ENCODE measurements around the gene PRF1.
"Not testable (repeated sequence)": the region's sequence is repeated elsewhere in the genome, so short reads cannot be mapped to it uniquely, and the experiment has no call there.

The PRF1 gene

GRCh38 chr10:70616761-70617160, 14.2 kb upstream of the PRF1 start:
- no peak for DNase-seq

GRCh38 chr10:70615784-70616522, 13.4 kb upstream of the PRF1 start:
- no peak for DNase-seq

DNA sequence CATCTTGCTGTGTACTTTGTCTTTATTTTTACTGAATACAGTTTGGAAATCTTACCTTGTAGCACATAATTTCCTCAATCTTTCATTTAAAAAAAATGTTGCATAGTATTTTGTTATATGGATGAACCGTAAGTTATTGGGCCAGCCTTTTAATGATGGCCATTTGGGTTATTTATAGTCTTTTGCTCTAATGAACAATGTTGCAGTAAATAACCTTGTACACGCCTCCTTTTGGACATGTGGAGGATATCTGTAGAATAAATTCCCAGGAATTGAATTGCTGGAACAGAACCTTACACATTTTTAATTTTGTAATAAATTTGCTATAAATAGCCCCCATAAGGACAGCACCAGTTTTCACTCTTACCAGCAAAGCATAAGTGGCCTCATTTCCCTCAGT, 12.7 kb upstream of the PRF1 start:
- DNase-seq, result no peak

DNA sequence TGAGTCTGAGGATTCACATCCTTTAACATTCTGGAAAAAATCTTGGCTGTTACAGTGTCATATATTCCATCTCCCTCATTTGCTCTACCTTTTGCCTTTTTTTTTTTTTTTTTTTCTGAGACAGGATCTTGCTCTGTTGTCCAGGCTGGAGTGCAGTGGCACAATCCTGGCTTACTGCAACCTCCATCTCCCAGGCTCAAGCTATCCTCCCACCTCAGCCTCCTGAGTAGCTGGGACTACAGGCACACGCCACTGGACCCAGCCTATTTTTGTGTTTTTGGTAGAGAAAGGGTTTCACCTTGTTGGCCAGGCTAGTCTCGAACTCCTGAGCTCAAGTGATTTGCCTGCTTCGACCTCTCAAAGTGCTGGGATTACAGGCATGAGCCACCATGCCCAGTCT, 11.8 kb upstream of the PRF1 start:
- DNase-seq, result not testable (repeated sequence)

GRCh38 chr10:70613941-70614340, 11.4 kb upstream of the PRF1 start:
- DNase-seq, result no peak

DNA sequence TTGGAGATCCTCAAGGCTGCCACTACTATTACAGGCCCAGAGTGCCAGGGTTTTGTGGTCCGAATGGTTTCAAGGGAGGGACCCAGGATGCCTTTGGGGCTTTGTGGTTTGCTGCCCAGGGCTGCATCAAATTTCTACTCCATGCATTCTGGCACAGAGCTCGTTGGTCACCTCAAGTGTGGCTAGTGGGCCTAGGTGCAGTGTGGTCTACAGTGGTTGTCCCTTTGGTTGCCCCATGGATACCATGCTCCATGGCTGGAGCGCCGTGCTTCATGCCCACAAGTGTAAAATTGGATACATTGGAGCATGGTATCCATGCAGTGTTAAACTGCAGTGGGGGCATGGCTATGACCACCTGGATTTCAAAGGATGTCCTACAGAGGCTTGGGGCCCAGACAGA, 5.4 kb upstream of the PRF1 start:
- no peak for DNase-seq

GRCh38 chr10:70605161-70605560, 2.6 kb upstream of the PRF1 start:
- no peak for DNase-seq

DNA sequence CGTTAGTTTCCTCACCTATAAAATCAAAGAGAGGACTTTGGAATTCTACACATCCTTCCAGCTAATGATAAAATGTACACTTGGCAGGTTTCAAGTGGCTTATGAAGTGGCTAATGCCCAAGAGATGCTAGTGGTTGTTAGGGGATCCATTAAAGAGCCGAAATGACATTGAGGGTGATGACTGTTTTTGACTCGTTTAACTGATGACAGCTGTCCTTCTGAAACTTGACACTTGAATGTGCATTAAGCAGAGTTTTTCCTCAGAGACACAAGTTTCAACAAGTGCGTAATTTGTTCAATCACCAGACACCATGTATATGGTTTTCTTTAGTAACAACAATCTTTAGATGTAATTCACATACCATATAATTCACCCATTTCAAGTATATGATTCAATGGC, 1.6 kb upstream of the PRF1 start:
- DNase-seq, result no peak

- DNase-seq, result no peak
Measured at GRCh38 chr10:70603449-70603801, 884 bp upstream of the PRF1 start.

DNA sequence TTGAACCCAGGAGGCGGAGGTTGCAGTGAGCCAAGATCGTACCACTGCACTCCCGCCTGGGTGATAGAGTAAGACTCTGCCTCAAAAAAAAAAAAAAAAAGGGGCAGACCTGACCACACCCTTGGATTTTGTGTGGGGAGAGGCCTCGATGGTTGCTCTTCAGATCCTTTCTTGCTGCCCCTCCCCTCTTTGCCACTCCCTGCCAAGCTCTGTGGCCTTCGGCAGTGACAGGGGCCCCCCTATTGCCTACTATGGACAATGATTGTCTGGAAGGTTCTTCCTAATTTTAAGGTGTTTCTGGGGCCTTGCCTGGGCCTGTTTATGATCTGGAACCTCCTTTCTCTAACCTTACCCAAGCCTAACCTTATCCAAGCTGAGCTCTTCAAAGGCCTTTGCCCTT, 795 bp downstream of the PRF1 start:
- DNase-seq, result no peak

GRCh38 chr10:70600512-70601395, 1.8 kb downstream of the PRF1 start:
- DNase-seq, result no peak

GRCh38 chr10:70599791-70600190, 2.8 kb downstream of the PRF1 start:
- no peak for DNase-seq

GRCh38 chr10:70599319-70599718, 3.2 kb downstream of the PRF1 start:
- no peak for DNase-seq

DNA sequence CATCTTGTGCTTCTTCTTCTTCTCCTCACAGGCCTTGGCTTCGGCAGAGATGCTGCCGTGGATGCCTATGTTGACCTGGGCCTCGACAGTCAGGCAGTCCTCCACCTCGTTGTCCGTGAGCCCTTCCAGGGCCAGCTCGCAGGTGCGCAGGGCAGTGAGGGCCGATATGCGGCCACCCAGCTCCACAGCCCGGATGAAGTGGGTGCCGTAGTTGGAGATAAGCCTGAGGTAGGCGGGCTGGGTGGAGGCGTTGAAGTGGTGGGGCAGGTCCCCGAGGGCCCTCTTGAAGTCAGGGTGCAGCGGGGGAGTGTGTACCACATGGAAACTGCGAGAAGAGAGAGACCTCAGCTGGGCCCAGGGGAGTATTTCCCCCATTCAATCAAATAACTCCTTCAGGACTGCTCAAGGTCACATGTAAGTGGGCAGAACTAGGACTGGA, 3.7 kb downstream of the PRF1 start:
- DNase-seq, result no peak

- DNase-seq, result no peak
Measured at GRCh38 chr10:70597856-70598815, 4.4 kb downstream of the PRF1 start.

GRCh38 chr10:70596860-70597809, 5.4 kb downstream of the PRF1 start:
- no peak for DNase-seq

GRCh38 chr10:70596110-70596798, 6.3 kb downstream of the PRF1 start:
- DNase-seq, result no peak

GRCh38 chr10:70595566-70596016, 7.0 kb downstream of the PRF1 start:
- DNase-seq, result no peak

GRCh38 chr10:70594161-70594560, 8.4 kb downstream of the PRF1 start:
- no peak for DNase-seq

GRCh38 chr10:70593513-70593890, 9.0 kb downstream of the PRF1 start:
- no peak for DNase-seq
